HG03196 (cell line): Measurements from ENCODE around the gene CRELD1.
A peak's percentile ranks its signal among the peaks of the same experiment; 100 is the strongest.

ENCODE experiments used
- ATAC-seq: cut with Tn5 transposase; IDR thresholded peaks from one replicate; pipeline ENCODE4 v1.9.1; 2021; ENCODE audit not compliant: unreplicated experiment

Gene CRELD1

GRCh38 chr3:9951962-9952805 is 18.6 kb downstream of the CRELD1 start, which contains the start of gene PRRT3:
Gene PRRT3, minus strand, starts transcription at chr3:9952408. Its CDS starts 2,293 bp downstream, at chr3:9950115.
- ATAC-seq, result peak; percentile 49

DNA sequence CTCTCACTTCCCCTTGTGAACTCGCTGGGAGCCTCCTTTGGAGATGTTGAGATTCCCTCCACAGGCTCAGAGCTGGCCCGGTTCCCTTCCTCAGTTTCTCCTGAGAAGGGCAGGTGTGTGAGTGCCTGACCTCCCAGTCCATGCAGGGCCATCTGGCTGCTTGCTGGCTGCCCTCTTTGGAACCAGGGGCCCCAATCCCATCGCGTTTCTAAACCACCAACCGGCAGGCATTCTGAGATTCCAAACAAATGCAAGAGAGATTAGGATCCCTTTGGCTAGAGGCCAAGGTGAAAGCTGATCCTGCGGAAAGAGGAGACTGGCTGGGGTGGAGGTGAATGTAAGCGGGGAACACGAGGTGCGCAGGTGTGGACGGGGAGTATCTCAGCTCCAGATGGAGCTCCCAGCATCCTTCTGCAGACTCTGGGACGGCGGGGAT is 21.5 kb downstream of the CRELD1 start:
- no peak for ATAC-seq

GRCh38 chr3:9955611-9956352 is 22.1 kb downstream of the CRELD1 start:
- ATAC-seq, result no peak

GRCh38 chr3:9957214-9957613 is 23.6 kb downstream of the CRELD1 start:
- ATAC-seq, result no peak

DNA sequence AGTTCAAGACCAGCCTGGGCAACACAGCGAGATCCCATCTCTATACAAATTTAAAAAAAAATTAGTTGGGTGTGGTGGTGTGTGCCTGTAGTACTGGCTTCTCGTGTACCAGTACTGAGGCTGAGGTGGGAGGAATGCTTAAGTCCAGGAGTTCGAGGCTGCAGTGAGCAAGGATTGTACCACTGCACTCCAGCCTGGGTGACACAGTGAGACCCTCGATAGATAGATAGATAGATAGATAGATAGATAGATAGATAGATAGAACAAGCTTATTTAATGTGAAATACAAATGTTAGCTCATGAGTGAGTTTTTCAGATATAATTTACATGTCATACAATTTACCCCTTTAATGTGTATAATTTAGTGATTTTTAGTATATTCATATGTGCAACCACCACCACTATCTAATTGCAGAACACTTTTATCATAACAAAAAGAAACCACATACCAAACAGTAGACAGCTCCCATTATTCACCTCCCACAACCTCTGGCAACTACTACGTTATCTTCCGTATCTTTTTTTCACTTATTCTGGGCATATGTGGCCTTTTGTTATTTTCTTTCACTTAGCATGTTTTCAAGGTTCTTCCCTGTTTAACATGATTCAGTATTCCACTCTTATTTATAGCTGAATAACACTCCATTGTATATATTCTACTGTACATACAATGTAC is 31.7 kb downstream of the CRELD1 start:
- ATAC-seq, result no peak

- ATAC-seq, result no peak
Measured at GRCh38 chr3:9966841-9967240, 33.2 kb downstream of the CRELD1 start.

DNA sequence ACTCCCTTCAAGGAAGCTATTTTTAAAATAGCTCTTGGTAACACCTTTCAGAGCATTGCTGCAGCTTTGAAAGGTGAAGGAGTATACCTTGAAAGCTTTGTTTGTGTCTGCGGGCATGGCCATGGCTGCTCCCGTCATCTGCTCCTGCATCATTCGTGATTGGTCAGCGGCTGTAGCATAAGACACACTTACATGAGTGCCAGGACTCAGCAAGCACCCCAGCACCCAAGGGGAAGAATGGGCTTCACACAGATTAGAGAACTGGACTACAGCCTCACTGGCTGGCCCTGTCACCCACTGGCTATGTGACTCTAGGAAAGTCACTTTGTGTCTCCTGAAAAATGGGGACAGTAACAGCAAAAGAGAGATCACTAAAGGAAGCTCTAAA is 36.0 kb downstream of the CRELD1 start:
- ATAC-seq, result no peak

- no peak for ATAC-seq
Measured at GRCh38 chr3:9970020-9970652, 36.5 kb downstream of the CRELD1 start.

- ATAC-seq, result no peak
Measured at GRCh38 chr3:9976721-9977709, 43.4 kb downstream of the CRELD1 start.

GRCh38 chr3:9978710-9979305 is 45.2 kb downstream of the CRELD1 start:
- ATAC-seq, result no peak

GRCh38 chr3:9980251-9980650 is 46.6 kb downstream of the CRELD1 start:
- ATAC-seq, result no peak

GRCh38 chr3:9986230-9986725 is 52.6 kb downstream of the CRELD1 start:
- peak; percentile 26 for ATAC-seq

- no peak for ATAC-seq
Measured at GRCh38 chr3:9994086-9994844, 60.6 kb downstream of the CRELD1 start.
